GM12873 (cell line): Measurements from ENCODE around the gene GRIK1.

Experiments
- CTCF ChIP-seq: IDR thresholded peaks from 2 replicates; pipeline ENCODE4 v1.5.1; 2012; ENCODE audit warnings: low read depth, mild to moderate bottlenecking, moderate library complexity, low read length, control low read depth; ENCODE audit not compliant: insufficient read depth; ENCODE audit errors: missing control alignments

Gene GRIK1

GRCh38 chr21:29641001-29641634, 298.7 kb downstream of the GRIK1 start:
- TF ChIP-seq CTCF: no peak

- TF ChIP-seq CTCF: no peak
These were observed 299.7 kb downstream of the GRIK1 start for GRCh38 chr21:29640080-29640508.

GRCh38 chr21:29639366-29640079, 300.3 kb downstream of the GRIK1 start:
- no peak for TF ChIP-seq CTCF

GRCh38 chr21:29638761-29639327, 301.0 kb downstream of the GRIK1 start:
- TF ChIP-seq CTCF: no peak

DNA sequence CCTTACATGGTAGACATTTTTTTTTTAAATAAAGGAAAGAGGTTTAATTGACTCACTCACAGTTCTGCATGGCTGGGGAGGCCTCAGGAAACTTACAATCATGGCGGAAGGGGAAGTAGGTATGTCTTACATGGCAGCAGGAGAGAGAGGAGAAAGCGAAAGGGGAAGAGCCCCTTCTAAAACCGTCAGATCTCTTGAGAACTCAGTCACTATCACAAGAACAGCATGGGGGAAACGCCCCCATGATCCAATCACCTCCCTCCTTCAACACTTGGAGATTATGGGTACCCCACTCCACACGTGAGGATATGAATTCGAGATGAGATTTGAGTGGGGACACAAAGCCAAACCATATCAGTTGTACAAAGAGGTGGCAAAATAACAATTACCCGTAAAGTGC, 301.7 kb downstream of the GRIK1 start:
- TF ChIP-seq CTCF: no peak

DNA sequence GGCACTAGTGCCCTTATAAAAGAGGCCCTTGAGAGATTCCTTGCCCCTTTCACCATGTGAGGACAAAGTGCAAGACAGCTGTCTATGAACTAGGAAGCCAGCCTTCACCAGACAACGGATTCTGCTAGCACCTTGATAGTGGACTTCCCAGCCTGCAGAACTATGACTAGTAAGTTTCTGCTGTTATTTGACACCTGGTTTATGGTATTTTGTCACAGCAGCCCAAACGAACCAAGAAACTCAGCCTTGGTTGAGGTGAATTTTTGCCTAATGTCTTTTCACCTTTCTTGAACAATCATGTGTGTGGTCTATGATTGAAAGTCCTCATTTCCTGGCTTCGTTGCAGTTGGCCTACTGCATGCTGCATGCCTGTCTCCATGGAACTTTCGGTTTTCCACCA, 302.2 kb downstream of the GRIK1 start:
- no peak for TF ChIP-seq CTCF

GRCh38 chr21:29637134-29637533, 302.7 kb downstream of the GRIK1 start:
- TF ChIP-seq CTCF: no peak
